NAMALWA (cell line): ENCODE measurements around the gene CER1.
"Not testable (repeated sequence)": the region's sequence is repeated elsewhere in the genome, so short reads cannot be mapped to it uniquely, and the experiment has no call there.

Experiments used
- DNase-seq: peaks from one replicate; pipeline ENCODE4 v3.0.0-alpha.2; 2015; ENCODE audit warnings: low spot score

Gene CER1

DNA sequence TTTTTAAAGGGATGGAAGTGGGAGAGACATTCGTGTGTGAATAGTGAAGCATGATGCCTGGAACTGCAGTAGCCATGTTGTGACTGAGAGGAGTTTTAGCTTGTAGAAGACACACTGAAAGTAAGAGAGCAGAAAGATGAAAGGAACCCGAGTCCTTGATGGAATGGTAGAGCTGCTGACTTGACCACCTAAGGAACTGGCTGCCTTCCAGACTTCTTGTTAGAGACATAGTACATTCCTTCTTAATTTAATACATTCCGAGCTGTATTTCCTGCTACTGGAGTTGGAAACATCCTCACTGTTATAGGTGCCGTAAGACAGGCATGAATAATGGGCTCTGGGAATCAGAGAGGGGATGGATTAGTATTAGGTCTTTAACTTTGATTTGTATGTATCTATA is 7.4 kb downstream of the CER1 start:
- DNase-seq = no peak

DNA sequence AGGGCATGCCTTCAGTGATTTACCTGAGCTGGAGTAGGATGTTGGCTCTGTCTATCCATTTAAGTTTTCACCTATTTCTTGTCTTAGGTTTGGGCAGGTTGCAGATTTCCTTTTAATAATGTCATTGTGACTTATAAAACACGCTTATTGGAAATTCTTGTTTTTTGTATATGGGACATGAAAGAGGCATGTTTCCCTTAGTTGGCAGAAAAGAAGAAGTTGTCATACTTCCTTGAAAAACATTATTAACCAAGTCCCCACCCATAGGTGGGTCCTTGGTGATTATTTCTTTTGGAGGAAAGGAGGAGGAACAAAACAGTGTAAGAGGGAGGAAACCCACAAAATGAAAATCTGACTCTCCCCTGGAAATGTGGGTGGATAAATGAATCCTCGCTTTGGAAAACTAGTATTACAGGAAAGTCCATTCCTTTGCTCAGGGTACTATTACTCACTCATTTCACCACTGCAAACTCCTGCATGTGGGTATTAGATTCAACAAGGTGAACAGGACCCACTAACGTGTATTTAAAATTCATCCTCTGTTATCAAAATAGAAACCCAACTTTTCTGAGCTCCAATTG is 9.3 kb downstream of the CER1 start:
- no peak for DNase-seq

DNA sequence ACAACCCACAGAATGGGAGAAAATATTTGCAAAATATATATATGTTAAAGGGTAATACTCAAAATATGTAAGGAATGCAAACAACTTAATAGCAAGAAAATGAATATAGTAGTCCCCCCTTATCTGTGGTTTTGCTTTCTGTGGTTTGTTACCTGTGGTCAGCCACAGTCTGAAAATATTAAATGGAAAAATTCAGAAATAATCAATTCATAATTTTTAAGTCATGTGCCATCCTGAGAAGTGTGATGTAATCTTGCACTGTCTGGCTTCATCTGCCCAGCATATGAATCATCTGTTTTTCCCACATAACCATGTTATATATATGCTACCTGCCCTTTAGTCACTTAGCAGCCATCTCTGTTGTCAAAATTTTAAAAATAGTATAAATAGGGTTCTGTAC is 11.7 kb downstream of the CER1 start:
- DNase-seq = no peak

DNA sequence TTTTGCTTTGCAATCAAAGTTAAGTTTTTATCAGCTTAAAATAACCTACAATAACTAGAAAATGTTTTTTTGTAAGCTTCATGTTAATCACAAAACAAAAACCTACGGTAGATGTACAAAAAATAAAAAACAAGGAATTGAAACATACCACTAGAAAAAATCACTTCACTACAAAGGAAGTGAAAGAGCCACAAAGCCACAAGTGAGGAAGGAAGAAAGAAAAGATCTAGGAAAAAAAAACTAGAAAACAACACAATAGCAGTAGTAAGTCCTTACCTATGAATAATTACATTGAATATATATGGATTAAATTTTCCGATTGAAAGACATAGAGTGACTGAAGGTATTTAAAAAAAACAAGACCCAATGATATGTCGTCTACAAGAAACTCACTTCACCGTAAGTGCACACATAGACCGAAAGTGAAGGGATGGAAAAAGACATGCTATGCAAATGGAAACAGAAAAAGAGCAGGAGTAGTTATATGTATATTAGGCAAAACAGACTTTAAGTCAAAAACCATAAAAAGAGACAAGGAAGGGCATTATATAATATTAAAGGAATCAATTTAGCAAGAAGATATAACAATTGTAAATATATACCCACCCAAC is 15.9 kb downstream of the CER1 start:
- peak; percentile 11 for DNase-seq

DNA sequence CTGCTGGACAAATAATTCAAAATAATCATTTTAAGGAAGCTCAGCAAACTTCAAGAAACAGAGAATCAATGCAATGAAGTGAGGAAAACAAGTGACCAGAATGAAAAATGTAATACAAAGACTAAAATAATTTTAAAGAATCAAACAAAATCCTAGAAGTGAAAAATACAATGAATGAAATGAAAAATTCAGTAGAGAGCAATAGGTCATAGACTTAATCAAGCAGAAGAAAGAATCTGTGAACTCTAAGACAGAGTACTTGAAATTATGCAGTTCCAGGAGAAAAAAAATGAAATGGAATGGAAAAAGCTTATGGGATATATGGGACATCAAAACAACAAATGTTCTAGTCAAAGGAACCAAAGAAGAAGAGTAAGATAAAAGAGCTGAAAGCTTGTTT is 17.5 kb downstream of the CER1 start:
- DNase-seq = no peak

DNA sequence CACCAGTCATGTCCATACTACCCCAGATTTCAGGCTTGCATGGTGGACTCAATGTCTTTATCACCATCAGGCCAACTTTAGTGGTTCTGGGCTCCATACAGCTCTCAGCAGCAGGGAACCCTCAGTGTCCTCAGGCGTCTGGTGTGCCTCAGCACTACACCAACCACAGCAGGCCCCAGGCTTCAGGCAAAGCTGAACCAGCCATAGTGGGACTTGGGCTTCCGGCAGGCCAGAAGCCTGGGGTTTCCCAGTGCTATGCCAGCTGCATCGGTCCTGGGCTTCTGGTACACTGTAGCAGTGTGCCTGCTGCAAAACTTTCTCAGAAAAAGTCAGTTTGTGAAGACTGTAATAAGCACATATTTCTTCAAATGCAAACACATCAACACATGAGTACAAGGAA is 18.3 kb downstream of the CER1 start:
- DNase-seq = no peak

DNA sequence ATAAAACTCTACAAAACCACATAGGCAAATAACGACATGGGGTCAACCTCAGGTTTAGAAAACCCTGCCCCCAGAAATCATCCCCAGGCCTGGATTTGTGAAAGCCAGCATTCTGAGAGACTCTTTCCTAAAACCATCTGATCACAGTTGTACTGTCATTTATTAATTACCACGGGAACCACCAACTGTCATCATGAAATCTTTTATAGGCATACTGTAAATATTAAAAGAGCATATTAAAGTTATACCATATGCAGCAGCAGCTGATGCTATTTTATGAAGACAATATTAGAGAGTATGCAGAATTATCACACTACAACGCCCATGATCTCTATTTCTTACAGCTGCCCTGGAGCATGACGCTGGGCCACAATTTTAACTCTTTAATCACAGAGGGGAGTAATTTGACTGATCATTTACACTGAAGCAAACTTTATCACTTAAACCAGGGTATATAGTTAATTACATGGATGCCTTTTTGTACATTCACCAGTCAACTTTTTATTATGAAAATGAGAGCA is 20.3 kb downstream of the CER1 start:
- DNase-seq = no peak

DNA sequence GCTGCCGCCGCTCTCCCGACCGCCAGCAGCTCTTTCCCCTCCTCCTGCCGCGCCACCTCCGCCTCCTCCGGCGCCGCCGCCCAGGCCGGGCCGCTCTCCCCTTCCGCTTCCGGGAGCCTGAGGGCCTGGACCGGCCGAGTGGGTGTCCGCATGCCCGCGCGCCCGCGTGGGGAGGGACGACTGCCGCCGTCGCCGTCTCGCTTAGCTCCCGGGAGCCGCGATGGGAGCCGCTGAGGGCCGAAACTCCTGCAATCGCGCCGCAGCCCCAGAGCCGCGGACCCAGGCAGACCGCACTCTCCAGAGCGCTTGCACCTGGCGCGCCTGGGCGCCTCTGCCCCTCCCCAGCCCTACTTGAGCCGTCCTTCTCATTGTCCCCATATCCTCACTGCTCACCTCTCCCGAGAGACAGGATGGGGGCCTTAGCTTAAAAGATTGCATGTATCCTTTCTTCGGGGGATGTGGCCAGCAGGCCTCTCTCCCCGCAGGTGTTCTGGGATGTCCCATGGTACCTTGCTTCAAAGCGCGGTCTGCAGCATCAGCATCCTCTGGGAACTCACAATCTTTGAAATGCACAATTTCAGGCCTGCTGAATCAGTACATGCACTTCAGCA is 29.2 kb downstream of the CER1 start, which contains the start of gene ZDHHC21:
ZDHHC21 (minus strand) TSS at position 182 of the 611 bp plus-strand sequence. CDS start 19,092 bp downstream, outside the sequence.
- peak; percentile 52 for DNase-seq

DNA sequence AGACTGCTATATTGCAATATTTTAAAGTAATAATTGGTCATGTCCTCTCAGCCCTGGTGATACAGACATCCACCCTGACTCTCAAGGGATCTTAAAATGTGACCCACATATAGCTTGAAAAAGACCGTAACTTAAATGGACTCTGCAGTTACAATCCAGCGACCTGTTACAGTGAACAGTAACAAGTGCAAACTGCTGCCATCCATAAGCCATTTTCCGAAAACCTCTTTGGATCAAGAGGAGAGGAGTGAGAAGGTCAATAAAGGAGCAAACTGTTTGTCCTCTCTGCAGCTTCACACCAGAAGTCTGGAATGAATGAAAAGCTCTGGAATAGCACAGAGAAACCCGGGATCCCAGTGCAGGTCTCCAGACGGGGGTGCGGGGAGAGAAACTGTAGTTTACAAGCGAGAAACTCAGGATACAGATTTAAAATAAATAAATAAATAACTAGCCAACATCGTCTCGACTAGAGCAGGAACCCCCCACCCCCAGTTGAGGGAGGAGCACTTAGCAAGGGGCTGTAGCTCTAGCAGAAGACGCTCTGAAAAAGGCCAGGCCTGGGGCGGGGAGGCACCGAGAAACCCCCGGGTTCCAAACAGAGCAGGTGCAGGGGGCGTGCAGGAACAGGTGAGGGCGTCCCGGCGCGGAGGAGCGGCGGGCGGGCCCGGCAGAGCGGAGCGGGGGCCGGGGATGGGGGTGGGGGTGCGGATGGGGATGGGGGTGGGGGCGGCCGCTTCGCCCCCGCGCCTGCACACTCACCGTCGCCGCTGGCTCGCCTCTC is 29.9 kb downstream of the CER1 start:
- DNase-seq = peak; percentile 49

DNA sequence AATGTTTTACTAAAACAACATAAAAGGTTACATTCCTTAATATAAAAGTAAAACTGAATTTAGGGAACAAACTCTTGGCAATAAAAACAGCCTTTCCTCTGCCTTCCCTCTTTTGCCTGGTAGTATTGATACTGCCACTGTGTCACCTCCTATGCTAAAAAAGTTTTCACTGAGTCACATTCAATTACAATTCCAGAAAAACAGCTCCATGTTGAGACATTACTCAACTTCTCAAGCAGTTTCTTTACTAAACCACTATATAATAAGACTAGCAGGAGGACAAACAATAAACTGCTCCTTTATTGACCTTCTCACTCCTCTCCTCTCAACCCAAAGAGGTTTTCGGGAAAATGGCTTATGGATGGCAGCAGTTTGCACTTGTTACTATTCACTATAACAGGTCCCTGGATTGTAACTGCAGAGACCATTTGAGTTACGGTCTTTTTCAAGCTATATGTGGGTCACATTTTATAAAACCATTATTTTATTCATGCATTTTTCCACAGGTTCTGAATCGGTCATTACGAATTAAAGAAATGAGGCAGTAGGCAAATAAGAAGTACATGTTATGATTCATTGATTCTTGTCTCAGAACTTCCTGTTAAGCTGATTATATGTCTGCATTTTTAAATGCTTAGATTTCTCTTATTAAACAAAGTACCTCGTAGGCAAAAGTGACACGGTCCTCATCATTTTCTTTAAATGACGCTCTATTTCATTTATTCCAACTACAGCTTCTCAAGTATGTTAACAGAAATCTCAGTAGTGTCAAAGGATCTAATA is 31.4 kb downstream of the CER1 start:
- peak; percentile 34 for DNase-seq

DNA sequence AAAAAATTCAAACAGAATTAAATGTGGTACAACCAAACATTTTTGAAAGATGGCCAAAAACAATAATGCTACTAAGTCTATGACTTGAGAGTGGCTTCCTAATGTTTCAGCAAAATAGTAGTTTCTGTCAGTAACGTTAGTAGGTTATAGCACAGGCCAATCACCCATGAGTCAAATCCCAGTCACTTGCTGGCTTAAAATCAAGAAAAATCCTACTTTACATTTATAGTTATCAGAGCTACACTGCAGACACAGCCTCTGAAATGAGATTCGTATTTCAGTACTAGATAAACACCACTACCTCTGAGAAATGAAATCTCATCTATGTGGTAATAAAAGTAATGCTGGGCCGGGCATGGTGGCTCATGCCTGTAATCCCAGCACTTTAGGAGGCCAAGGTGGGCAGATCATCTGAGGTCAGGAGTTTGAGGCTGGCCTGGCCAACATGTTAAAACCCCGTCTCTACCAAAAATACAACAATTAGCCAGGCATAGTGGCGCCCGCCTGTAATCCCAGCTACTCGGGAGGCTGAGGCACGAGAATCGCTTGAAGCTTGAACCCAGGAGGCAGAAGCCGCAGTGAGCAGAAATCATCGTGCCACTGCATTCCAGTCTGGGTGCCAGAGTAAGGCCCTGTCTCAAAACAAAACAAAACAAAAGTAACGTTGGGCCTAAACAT is 35.4 kb downstream of the CER1 start:
- DNase-seq = no peak

DNA sequence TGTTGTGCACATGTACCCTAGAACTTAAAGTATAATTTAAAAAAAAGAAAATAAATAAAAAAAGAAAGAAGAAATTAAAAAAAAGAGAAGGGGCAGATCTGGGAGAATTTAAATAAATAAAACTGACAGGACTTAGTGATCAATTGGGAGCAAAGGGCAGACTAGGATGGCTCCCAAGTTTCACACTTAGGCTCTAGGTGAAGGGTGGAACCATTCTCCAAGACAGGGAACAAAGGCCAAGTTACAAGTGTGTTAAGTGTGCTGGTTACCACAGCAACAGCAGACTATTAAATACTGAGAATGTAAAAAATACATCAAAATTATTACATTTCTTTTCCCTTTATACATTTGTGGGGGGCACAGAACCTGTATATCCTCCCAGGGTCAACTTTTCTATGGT is 36.4 kb downstream of the CER1 start:
- DNase-seq = no peak

DNA sequence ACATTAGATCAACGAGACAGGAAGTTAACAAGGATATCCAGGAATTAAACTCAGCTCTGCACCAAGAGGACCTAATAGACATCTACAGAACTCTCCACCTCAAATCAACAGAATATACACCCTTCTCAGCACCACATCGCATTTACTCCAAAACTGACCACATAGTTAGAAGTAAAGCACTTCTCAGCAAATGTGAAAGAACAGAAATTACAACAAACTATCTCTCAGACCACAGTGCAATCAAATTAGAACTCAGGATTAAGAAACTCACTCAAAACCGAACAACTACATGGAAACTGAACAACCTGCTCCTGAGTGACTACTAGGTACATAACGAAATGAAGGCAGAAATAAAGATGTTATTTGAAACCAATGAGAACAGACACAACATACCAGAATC is 39.9 kb downstream of the CER1 start:
- DNase-seq = not testable (repeated sequence)

DNA sequence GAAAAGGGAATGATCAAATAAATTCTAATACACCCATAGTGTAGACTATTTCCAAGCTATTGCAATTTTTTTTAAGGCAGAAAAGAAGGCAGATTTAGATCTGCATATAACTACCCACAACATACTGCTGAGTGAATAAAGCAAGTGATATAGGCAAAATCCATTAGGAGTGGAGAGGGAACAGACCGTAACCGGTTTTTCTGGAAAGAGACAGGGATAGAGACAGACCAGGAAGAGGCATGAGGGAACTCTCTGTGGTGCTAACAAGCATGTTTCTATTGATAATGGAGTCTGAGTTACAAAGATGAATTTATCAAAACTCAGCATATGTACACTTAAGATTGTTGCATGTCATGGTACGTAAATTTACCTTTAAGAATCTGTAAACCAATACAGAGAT is 43.8 kb downstream of the CER1 start:
- no peak for DNase-seq

DNA sequence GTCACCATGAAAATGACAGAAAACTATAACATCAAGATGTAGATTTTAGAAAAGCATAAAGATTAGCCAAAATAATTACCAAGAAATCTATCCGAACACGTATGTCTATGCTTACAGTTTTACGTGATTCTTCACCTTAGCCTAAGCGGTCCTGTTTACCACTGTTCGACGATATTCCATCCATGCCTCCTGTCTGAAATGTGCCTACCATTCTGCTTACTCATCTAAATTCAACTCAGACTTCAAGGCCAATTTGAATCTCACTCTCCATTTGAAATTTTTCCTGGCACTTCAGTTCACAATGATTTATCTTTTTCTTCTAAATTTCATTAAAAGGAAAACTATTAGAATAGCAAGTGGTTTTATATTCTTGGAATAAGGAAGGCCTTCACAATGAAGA is 44.7 kb downstream of the CER1 start:
- DNase-seq = no peak

DNA sequence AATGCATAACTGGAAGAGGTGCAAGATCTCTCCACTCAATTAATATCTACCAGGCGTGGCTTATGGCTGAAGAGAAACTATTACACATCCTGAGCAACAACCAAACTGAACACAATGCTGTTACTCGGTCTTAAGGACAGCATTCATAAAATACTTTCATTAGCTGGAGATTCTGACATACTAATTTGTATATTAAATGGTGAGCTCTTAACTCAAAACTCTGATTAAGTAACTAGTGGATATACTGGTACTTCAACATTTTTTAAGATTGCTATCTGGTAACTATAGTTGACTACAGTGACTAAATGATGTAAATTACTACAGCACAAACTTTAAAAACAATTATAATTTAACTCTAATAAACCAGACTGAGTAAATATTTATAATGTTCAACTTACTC is 45.1 kb downstream of the CER1 start:
- no peak for DNase-seq

DNA sequence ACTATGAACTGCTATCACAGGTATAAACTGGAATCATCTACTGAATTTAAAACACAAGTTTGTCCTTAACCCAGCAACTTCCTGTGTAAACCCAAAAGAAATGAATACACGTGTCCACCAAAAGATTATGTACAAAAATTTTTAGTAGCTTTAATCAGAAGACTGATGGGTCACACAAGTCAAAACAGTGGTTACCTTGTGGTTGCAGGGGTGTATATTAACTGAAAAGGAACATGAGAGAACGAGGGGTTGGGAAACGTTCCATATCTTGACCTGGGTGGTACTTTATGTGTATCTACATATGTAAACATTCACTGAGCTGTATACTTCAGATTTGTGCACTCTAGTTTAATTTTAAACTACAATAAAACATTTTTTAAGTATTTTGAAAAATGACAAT is 47.9 kb downstream of the CER1 start:
- DNase-seq = no peak

DNA sequence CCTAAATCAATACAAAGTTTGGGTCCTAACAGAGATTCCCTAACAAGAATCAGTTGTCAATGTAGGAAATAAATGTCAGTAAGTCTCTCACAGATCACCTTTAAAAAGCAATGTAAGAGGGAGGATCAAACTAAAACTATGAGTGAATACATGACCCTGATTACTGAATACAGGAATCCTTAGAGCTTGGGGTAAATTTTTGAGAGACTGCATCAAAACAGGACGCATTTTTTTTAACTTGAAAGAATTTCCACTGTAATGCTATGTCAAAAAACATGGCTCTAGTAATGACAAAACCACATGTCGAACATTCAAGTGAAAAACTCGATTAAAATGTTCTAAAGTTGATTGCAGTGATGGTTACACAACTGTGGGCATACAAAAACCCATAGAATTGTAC is 51.2 kb downstream of the CER1 start:
- no peak for DNase-seq

DNA sequence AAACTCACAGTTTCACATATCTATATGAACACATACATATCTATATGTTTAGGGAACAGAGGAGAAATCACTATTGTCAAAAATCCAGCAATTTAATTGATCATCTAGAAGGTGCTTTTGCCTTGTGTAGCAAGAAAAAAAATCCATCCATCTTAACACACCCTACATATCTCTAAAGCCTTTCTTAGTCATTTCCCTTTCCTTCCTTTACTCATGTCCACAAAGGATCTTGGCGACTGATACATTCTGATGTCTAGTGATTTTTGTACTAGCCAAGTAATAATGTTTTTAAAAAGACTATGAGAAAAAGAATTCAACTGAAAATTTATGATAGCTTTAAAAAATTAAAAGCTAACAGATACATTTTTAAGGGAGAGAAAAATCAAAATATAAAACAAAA is 51.8 kb downstream of the CER1 start:
- no peak for DNase-seq
